HCT116 (cell line): ENCODE measurements around the gene GRM4.
A peak's percentile ranks its signal among the peaks of the same experiment; 100 is the strongest.

Source experiments
- CTCF ChIP-seq, 3 experiments: fragments of 200-600 bp in 1 of 3; sonication (generic) in 1 of 3; IDR thresholded peaks in 2 of 3; conservative IDR thresholded peaks in 1 of 3; 2 replicates each; pipeline ENCODE4 v1.5.1; 2012 to 2017; ENCODE audit warnings: low read depth in 2 of 3, low read length in 2 of 3, antibody characterized with exemption in 1 of 3, borderline replicate concordance in 1 of 3, control low read depth in 1 of 3, mild to moderate bottlenecking in 1 of 3, mixed read lengths in 1 of 3, mixed run types in 1 of 3, moderate library complexity in 1 of 3; ENCODE audit not compliant: insufficient read depth in 1 of 3
- REST ChIP-seq: IDR thresholded peaks from 2 replicates; pipeline ENCODE4 v1.6.1; 2012; ENCODE audit warnings: low read depth

- TF ChIP-seq CTCF (IDR thresholded peaks at IDR 0.05 in 2 of 3, conservative IDR thresholded peaks at IDR 0.05 in 1 of 3; ENCODE audit: borderline replicate concordance in 1 of 3, insufficient read depth in 1 of 3, low read depth in 2 of 3, low read length in 2 of 3) (peak in 2 of 3 experiments; percentile 7 to 18; a peak in 1 of 6 replicates), REST (no peak)
These were observed 78.1 kb downstream of the GRM4 start for GRCh38 chr6:34067814-34068213.
